GM19455 (cell line): ENCODE measurements around the gene PRRT4.
A peak's percentile ranks its signal among the peaks of the same experiment; 100 is the strongest.

Experiments used
- ATAC-seq: cut with Tn5 transposase; IDR thresholded peaks from one replicate; pipeline ENCODE4 v1.9.1; 2021; ENCODE audit not compliant: unreplicated experiment

Gene PRRT4

GRCh38 chr7:128350708-128351295, 10.7 kb downstream of the PRRT4 start:
- ATAC-seq, result no peak

GRCh38 chr7:128349466-128349825, 12.0 kb downstream of the PRRT4 start:
- no peak for ATAC-seq

GRCh38 chr7:128347647-128348097, 13.8 kb downstream of the PRRT4 start:
- ATAC-seq, result no peak

- no peak for ATAC-seq
Observed at GRCh38 chr7:128344431-128344774, 17.1 kb downstream of the PRRT4 start.

- peak; percentile 95 for ATAC-seq
Observed at GRCh38 chr7:128343554-128344430, 17.7 kb downstream of the PRRT4 start, which contains the start of gene RBM28. Gene RBM28, minus strand, starts transcription at chr7:128343908. Its CDS starts 115 bp downstream, at chr7:128343793.

GRCh38 chr7:128341733-128342132, 19.8 kb downstream of the PRRT4 start:
- ATAC-seq, result no peak

- no peak for ATAC-seq
Observed at GRCh38 chr7:128335730-128336129, 25.8 kb downstream of the PRRT4 start.

GRCh38 chr7:128324368-128324680, 37.2 kb downstream of the PRRT4 start:
- no peak for ATAC-seq

GRCh38 chr7:128323459-128324367, 37.8 kb downstream of the PRRT4 start:
- no peak for ATAC-seq

GRCh38 chr7:128323040-128323439, 38.5 kb downstream of the PRRT4 start:
- no peak for ATAC-seq

- no peak for ATAC-seq
Observed at GRCh38 chr7:128322040-128322643, 39.3 kb downstream of the PRRT4 start.

GRCh38 chr7:128321044-128321422, 40.5 kb downstream of the PRRT4 start:
- no peak for ATAC-seq

GRCh38 chr7:128318691-128319090, 42.8 kb downstream of the PRRT4 start:
- no peak for ATAC-seq

GRCh38 chr7:128311013-128311412, 50.5 kb downstream of the PRRT4 start:
- ATAC-seq, result no peak

GRCh38 chr7:128310499-128310898, 51.0 kb downstream of the PRRT4 start:
- ATAC-seq, result no peak

GRCh38 chr7:128309976-128310375, 51.5 kb downstream of the PRRT4 start:
- no peak for ATAC-seq

GRCh38 chr7:128309124-128309523, 52.4 kb downstream of the PRRT4 start:
- no peak for ATAC-seq

GRCh38 chr7:128307061-128307460, 54.4 kb downstream of the PRRT4 start:
- ATAC-seq, result no peak

- no peak for ATAC-seq
Observed at GRCh38 chr7:128304212-128304611, 57.3 kb downstream of the PRRT4 start.

- ATAC-seq, result no peak
Observed at GRCh38 chr7:128303643-128304042, 57.8 kb downstream of the PRRT4 start.

- no peak for ATAC-seq
Observed at GRCh38 chr7:128303133-128303532, 58.4 kb downstream of the PRRT4 start.
